Measurements from ENCODE around the gene ANKH. TPM values are rescaled to one million over a fixed set of nuclear protein-coding genes. Genes with fewer than 3 reads are reported as not detected.

Gene ANKH
- total RNA-seq, 2 donors from 2014 or later = 76.5 to 106 TPM

- no peak for TF ChIP-seq CTCF (IDR thresholded peaks at IDR 0.05)
- H3K36me3 ChIP-seq = no peaks in the 10 kb centered on the region
- no peak overlapping the region for H3K27ac ChIP-seq
- 85% methylated on average over 6 of the region's 6 CpGs for WGBS
- H3K4me1 ChIP-seq (replicated peaks) = no peaks in the 10 kb centered on the region
- intact Hi-C loops (cut with DNase I) = no loop called here
- DNase-seq (ENCODE audit: low spot score) = no peak
- no peak overlapping the region for H3K4me3 ChIP-seq
- no peaks in the 10 kb centered on the region for H3K27me3 ChIP-seq (replicated peaks; ENCODE audit: insufficient read depth)
- H3K9me3 ChIP-seq = no peaks in the 10 kb centered on the region
Measured at GRCh38 chr5:14759744-14760547, 111.6 kb downstream of the ANKH start.

GRCh38 chr5:14757850-14758249 lies 113.7 kb downstream of the ANKH start:
- DNase-seq (ENCODE audit: low spot score) = no peak
- Histone ChIP-seq H3K27me3 (replicated peaks; ENCODE audit: insufficient read depth) (no peaks in the 10 kb centered on the region), H3K36me3 (no peaks in the 10 kb centered on the region), H3K9me3 (no peaks in the 10 kb centered on the region), H3K27ac (no peak overlapping the region), H3K4me3 (no peak overlapping the region), H3K4me1 (replicated peaks) (no peaks in the 10 kb centered on the region)
- intact Hi-C loops (cut with DNase I) = no loop called here
- no peak for TF ChIP-seq CTCF (IDR thresholded peaks at IDR 0.05)
- 83% methylated on average over 9 of the region's 9 CpGs for WGBS

GRCh38 chr5:14756478-14756877 lies 115.1 kb downstream of the ANKH start:
- intact Hi-C loops (cut with DNase I) = no loop called here
- WGBS = 62% methylated on average over 4 of the region's 4 CpGs

GRCh38 chr5:14753947-14754346 lies 117.6 kb downstream of the ANKH start:
- WGBS = 44% methylated on average over 3 of the region's 3 CpGs
- intact Hi-C loops (cut with DNase I) = no loop called here
- Histone ChIP-seq H3K9me3 (no peaks in the 10 kb centered on the region), H3K4me1 (replicated peaks) (no peaks in the 10 kb centered on the region), H3K27ac (peak overlapping the region in 1 of 2 donors; percentile 21), H3K4me3 (no peak overlapping the region), H3K36me3 (no peaks in the 10 kb centered on the region), H3K27me3 (replicated peaks; ENCODE audit: insufficient read depth) (no peaks in the 10 kb centered on the region)
- DNase-seq (ENCODE audit: low spot score) = no peak
- TF ChIP-seq POLR2AphosphoS5 (IDR thresholded peaks at IDR 0.05) (no peak), CTCF (IDR thresholded peaks at IDR 0.05) (no peak), POLR2A (IDR thresholded peaks at IDR 0.05) (no peak)

More at GRCh38 chr5:14756478-14756877, 115.1 kb downstream of the ANKH start:
- no peak for TF ChIP-seq POLR2A (IDR thresholded peaks at IDR 0.05)
- no peak for TF ChIP-seq CTCF (IDR thresholded peaks at IDR 0.05)
- no peak for TF ChIP-seq POLR2AphosphoS5 (IDR thresholded peaks at IDR 0.05)
- Histone ChIP-seq H3K9me3 (no peaks in the 10 kb centered on the region), H3K27me3 (replicated peaks; ENCODE audit: insufficient read depth) (no peaks in the 10 kb centered on the region), H3K27ac (no peak overlapping the region), H3K36me3 (no peaks in the 10 kb centered on the region), H3K4me1 (replicated peaks) (no peaks in the 10 kb centered on the region), H3K4me3 (no peak overlapping the region)
- DNase-seq (ENCODE audit: low spot score) = no peak

- no peaks in the 10 kb centered on the region for H3K9me3 ChIP-seq
- intact Hi-C loops (cut with DNase I) = no loop called here
- H3K27ac ChIP-seq = no peak overlapping the region
- no peak overlapping the region for H3K4me3 ChIP-seq
- H3K27me3 ChIP-seq (replicated peaks; ENCODE audit: insufficient read depth) = no peaks in the 10 kb centered on the region
- TF ChIP-seq CTCF (IDR thresholded peaks at IDR 0.05) (no peak), POLR2A (IDR thresholded peaks at IDR 0.05) (no peak), POLR2AphosphoS5 (IDR thresholded peaks at IDR 0.05) (no peak)
- no peak for DNase-seq (ENCODE audit: low spot score)
- no peaks in the 10 kb centered on the region for H3K4me1 ChIP-seq (replicated peaks)
- H3K36me3 ChIP-seq = no peaks in the 10 kb centered on the region
- 90% methylated on average over 6 of the region's 6 CpGs for WGBS
Measured at GRCh38 chr5:14753292-14753691, 118.3 kb downstream of the ANKH start.

Data from prostate gland (tissue), 2 donors.